ENCODE results near the gene DENND5B. TPM values are rescaled to one million over a fixed set of nuclear protein-coding genes. Genes with fewer than 3 reads are reported as not detected.
"Not testable (repeated sequence)": the region's sequence is repeated elsewhere in the genome, so short reads cannot be mapped to it uniquely, and the experiment has no call there.

The DENND5B gene
- total and polyA plus RNA-seq, 7 donors, result 4.8 to 24.3 (median 13.6) TPM

DNA sequence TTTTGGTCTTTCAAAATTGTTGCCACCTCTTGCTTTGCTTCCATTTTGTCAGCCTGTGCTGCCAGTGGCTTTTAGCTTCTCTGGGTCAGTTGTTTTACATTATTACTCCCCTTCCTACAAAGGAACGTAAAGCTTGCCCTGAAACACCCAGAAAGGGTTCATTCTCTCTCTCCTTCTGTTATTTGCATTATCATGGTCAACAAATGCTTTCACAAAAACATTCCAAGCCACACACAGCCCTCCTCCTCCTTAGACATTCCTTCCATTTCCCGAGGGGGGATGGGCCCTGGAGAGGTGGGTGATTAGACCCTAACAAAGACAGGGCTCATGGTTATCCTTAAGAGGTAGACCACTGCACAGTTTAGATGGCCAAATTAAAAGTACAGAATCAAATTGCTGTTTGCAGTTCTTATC is 204.6 kb downstream of the DENND5B start:
- no peak overlapping the region for H3K4me3 ChIP-seq
- H3K4me1 ChIP-seq, result no peaks in the 10 kb centered on the region
- peaks cover 6 to 69% of the 10 kb centered on the region in 2 donors for H3K36me3 ChIP-seq (ENCODE audit: insufficient read depth in 1 of 2, low read depth in 1 of 2)
- H3K27me3 ChIP-seq (ENCODE audit: insufficient read depth in 3 of 3, low read length in 2 of 3), result no peaks in the 10 kb centered on the region
- no peaks in the 10 kb centered on the region for H3K9me3 ChIP-seq
- ATAC-seq (no peak), DNase-seq (no peak)
- no peak overlapping the region for H3K27ac ChIP-seq
- intact Hi-C loops (cut with DNase I), result no loop called here
- TF ChIP-seq, protein P1, sequence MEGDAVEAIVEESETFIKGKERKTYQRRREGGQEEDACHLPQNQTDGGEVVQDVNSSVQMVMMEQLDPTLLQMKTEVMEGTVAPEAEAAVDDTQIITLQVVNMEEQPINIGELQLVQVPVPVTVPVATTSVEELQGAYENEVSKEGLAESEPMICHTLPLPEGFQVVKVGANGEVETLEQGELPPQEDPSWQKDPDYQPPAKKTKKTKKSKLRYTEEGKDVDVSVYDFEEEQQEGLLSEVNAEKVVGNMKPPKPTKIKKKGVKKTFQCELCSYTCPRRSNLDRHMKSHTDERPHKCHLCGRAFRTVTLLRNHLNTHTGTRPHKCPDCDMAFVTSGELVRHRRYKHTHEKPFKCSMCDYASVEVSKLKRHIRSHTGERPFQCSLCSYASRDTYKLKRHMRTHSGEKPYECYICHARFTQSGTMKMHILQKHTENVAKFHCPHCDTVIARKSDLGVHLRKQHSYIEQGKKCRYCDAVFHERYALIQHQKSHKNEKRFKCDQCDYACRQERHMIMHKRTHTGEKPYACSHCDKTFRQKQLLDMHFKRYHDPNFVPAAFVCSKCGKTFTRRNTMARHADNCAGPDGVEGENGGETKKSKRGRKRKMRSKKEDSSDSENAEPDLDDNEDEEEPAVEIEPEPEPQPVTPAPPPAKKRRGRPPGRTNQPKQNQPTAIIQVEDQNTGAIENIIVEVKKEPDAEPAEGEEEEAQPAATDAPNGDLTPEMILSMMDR (IDR thresholded peaks at IDR 0.05), result no peak
- 52 to 64% (median 61%) methylated on average over 2 of the region's 2 CpGs for WGBS, 3 donors

- DNase-seq; H3K4me3 ChIP-seq; intact Hi-C loops (cut with DNase I); H3K4me1 ChIP-seq; H3K9me3 ChIP-seq; H3K27ac ChIP-seq; H3K27me3 ChIP-seq (ENCODE audit: insufficient read depth in 3 of 3, low read length in 2 of 3); H3K36me3 ChIP-seq (ENCODE audit: insufficient read depth in 1 of 2, low read depth in 1 of 2); ATAC-seq: not testable (repeated sequence)
- WGBS, 3 donors, result 85 to 94% (median 94%) methylated on average over 8 of the region's 8 CpGs
Measured at GRCh38 chr12:31377210-31377609, 213.7 kb downstream of the DENND5B start.

DNA sequence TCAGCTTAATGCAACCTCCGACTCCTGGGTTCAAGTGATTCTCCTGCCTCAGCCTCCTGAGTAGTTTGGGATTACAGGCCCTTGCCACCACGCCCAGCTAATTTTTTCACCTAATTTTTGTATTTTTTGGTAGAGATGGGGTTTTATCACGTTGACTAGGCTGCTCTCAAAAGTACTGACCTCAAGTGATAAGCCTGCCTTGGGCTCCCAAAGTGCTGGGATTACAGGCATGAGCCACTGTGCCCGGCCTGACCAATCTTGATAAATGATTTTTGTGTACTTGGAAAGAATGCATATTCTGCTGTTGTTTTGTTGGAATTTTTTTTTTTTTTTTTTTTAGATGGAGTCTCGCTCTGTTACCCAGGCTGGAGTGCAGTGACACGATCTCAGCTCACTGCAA is 215.5 kb downstream of the DENND5B start:
- H3K4me3 ChIP-seq; intact Hi-C loops (cut with DNase I); H3K36me3 ChIP-seq (ENCODE audit: insufficient read depth in 1 of 2, low read depth in 1 of 2); H3K27ac ChIP-seq; H3K4me1 ChIP-seq; H3K27me3 ChIP-seq (ENCODE audit: insufficient read depth in 3 of 3, low read length in 2 of 3); H3K9me3 ChIP-seq; ATAC-seq; DNase-seq: not testable (repeated sequence)
- 86 to 92% (median 89%) methylated on average over 5 to 6 of the region's 6 CpGs for WGBS, 3 donors

DNA sequence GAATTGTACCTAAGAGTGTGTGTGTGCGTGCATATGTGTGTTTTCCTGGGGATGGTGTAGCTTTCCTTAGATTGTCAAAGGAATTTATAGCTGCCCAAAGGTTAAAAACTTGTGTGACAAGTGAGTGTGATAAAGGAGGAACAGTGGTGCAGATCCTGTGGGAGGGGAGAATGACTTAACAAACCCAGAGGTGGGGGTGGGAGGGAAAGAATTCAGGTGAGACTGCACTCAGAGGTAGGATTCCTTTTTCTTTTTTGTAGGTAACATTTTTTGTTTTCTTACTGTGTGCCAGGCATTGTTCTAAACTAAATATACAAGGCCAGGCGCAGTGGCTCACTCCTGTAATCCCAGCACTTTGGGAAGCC is 219.7 kb downstream of the DENND5B start:
- TF ChIP-seq, protein P1 (IDR thresholded peaks at IDR 0.05), result no peak
- DNase-seq (no peak), ATAC-seq (no peak)
- Histone ChIP-seq H3K4me3 (no peak overlapping the region), H3K4me1 (peaks cover 12% of the 10 kb centered on the region), H3K9me3 (no peaks in the 10 kb centered on the region), H3K27me3 (ENCODE audit: insufficient read depth in 3 of 3, low read length in 2 of 3) (no peaks in the 10 kb centered on the region), H3K36me3 (ENCODE audit: insufficient read depth in 1 of 2, low read depth in 1 of 2) (no peaks in the 10 kb centered on the region), H3K27ac (no peak overlapping the region)
- intact Hi-C loops (cut with DNase I), result no loop called here
- 92 to 94% (median 92%) methylated on average over 2 of the region's 2 CpGs for WGBS, 3 donors

DNA sequence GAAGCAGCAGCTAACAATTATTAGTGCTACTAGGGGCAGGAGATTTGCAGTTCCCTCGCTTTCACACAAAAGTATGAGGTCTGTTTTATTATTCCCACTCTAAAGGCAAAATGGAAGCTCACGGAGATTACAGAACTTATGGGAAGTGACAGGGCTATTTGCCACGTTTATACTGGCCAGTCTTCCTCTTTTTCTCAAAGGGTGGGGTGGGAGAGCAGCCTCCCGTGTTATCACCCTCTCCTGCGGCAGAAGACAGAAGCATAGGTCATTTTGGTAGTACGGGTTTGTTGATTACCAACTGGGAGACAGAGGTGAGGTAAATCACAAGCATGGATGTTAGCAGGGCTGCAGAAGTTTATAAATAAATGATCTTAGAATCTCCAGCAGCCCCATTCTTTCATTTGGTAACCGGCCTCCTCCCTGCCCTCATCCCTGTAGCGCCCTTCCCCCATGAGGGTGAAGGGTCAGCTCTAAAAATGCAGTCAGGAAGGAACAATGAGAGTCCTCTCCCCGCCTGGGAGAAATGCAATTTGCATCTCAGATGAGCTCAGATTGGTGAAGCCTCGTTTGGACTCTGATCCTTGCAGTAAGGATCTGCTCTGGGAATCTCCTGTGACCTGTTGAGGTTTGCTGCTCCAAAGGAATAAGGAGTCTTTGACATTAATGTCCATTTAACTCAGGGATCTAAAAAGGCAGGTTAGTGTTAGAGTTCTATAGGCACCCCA is 220.2 kb downstream of the DENND5B start:
- intact Hi-C loops (cut with DNase I), result no loop called here
- no peaks in the 10 kb centered on the region for H3K36me3 ChIP-seq (ENCODE audit: insufficient read depth in 1 of 2, low read depth in 1 of 2)
- peak overlapping the region; percentile 60 for H3K4me3 ChIP-seq
- ATAC-seq, result peak in 1 of 4 donors; percentile 54
- H3K27ac ChIP-seq, result peak overlapping the region; percentile 11
- H3K4me1 ChIP-seq, result peaks cover 12% of the 10 kb centered on the region
- H3K9me3 ChIP-seq, result no peaks in the 10 kb centered on the region
- no peak for DNase-seq
- H3K27me3 ChIP-seq (ENCODE audit: insufficient read depth in 3 of 3, low read length in 2 of 3), result no peaks in the 10 kb centered on the region
- 46 to 56% (median 51%) methylated on average over 10 of the region's 10 CpGs for WGBS, 3 donors
- TF ChIP-seq, protein P1 (IDR thresholded peaks at IDR 0.05), result no peak
